Measurements from ENCODE around the gene GORAB.

Gene GORAB

GRCh38 chr1:170592591-170593111, 60.7 kb downstream of the GORAB start:
- DNase-seq (ENCODE audit: low read depth), result no peak

- DNase-seq (ENCODE audit: low read depth), result no peak
Observed at GRCh38 chr1:170593173-170594011, 61.4 kb downstream of the GORAB start.

GRCh38 chr1:170594066-170594626, 62.2 kb downstream of the GORAB start:
- no peak for DNase-seq (ENCODE audit: low read depth)

- no peak for DNase-seq (ENCODE audit: low read depth)
Observed at GRCh38 chr1:170596701-170597100, 64.7 kb downstream of the GORAB start.

- no peak for DNase-seq (ENCODE audit: low read depth)
Observed at GRCh38 chr1:170598618-170599017, 66.7 kb downstream of the GORAB start.

- DNase-seq (ENCODE audit: low read depth), result no peak
Observed at GRCh38 chr1:170599033-170599432, 67.1 kb downstream of the GORAB start.

- no peak for DNase-seq (ENCODE audit: low read depth)
Observed at GRCh38 chr1:170601866-170602265, 69.9 kb downstream of the GORAB start.

All from stimulated activated CD8-positive, alpha-beta memory T cell treated with anti-CD3 and anti-CD28 coated beads, Interleukin-7, amount 100 ng/mL, for 24 hours (primary cell).